Measurements from ENCODE around the gene PLEKHA6.
A peak's percentile ranks its signal among the peaks of the same experiment; 100 is the strongest.

PLEKHA6 gene

GRCh38 chr1:204396015-204396583 is 36.4 kb upstream of the PLEKHA6 start:
- no peak for ATAC-seq (replicated peaks)

DNA sequence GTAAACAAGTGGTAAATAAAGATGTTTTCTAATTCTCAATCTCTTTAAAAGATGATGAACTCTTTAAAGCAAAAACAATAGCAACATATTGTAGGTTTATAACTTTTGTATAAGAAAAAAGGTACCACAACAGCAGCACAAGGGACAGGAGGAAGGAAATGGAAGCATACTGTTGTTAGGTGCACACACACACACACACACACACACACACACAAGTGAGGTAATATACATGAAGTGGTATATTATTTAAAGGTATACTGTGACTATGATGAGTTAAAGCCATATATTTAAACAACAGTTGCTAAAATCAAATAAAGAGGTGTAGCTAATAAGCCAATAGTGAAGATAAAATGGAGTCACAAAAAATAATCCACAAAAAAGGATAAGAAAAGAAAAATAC is 31.9 kb upstream of the PLEKHA6 start:
- Mint-ChIP-seq H3K27me3 (no peaks in the 10 kb centered on the region), H3K27ac (no peak overlapping the region), H3K36me3 (peaks cover 7 to 11% of the 10 kb centered on the region in 2 donors), H3K4me1 (no peaks in the 10 kb centered on the region), H3K4me3 (no peak overlapping the region), H3K9me3 (no peaks in the 10 kb centered on the region)
- ATAC-seq (replicated peaks) = no peak
- DNase-seq = no peak

More at GRCh38 chr1:204396015-204396583, 36.4 kb upstream of the PLEKHA6 start:
- Mint-ChIP-seq H3K27ac (peak overlapping the region; percentile 68), H3K27me3 (no peaks in the 10 kb centered on the region), H3K4me1 (peaks cover 3 to 24% of the 10 kb centered on the region in 2 donors), H3K9me3 (no peaks in the 10 kb centered on the region), H3K4me3 (no peak overlapping the region), H3K36me3 (peaks cover 19 to 31% of the 10 kb centered on the region in 2 donors)
- DNase-seq = no peak

GRCh38 chr1:204390751-204391466 is 31.2 kb upstream of the PLEKHA6 start:
- Mint-ChIP-seq H3K27ac (no peak overlapping the region), H3K27me3 (no peaks in the 10 kb centered on the region), H3K9me3 (no peaks in the 10 kb centered on the region), H3K4me3 (no peak overlapping the region), H3K36me3 (peaks cover 3 to 5% of the 10 kb centered on the region in 2 donors), H3K4me1 (no peaks in the 10 kb centered on the region)
- DNase-seq = no peak
- no peak for ATAC-seq (replicated peaks)

DNA sequence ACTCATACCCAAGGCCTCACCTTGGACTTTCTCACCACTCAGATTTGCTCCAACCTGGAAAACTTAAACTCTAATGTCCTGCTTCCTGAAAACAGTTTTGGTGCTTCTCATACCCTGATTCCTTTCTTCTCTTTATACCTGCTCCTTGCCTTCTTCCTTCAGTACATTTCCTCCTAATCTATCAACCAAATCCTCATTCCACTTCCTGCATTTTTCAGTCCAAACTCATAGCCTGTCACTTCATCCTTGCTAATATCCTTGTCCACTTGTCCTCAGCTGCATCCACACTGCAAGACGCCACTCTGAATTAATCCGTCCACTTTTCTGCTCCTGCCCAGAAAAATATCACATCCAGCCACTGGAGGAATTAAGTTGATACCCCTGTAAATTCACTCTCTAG is 26.0 kb upstream of the PLEKHA6 start:
- H3K9me3 Mint-ChIP-seq = no peaks in the 10 kb centered on the region
- no peak for ATAC-seq (replicated peaks)

DNA sequence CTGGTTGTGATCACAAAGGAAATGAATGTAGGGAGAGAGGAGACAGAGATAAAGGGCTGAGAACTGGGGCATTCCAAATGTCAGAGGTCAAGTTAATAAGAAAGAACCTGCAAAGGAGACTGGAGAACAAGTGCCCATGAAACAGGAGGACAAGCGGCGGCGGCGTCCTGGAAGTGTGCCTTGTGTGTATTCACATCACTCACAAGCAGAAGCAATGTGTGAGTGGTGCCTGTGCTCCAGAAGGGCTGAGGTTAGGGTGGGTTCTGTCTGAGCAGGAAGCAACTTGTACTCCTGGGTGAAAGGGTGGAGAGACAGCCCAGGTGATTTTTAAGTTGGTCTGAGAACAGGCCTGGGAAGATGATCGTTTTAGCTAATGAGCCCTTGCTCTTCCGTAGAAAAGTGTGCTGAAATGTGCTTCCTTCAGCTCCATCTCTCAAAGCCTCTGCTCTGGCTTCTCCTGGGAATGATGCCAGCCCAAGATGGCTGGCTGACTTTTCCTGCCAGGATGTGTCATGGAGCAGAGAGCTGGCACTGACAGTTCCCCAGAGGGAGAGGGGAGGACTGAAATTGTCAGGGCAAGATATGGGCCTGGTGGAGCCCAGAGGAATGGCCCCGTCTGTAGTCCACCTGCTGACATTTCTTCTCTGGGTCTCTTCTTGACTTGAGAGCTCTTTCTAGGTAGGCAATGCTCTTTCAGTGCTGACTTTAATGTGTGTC is 25.1 kb upstream of the PLEKHA6 start:
- Mint-ChIP-seq H3K36me3 (no peaks in the 10 kb centered on the region), H3K9me3 (no peaks in the 10 kb centered on the region), H3K4me3 (no peak overlapping the region), H3K27ac (no peak overlapping the region), H3K4me1 (peaks cover 0 to 2% of the 10 kb centered on the region in 2 donors), H3K27me3 (no peaks in the 10 kb centered on the region)
- no peak for ATAC-seq (replicated peaks)
- DNase-seq = no peak

More for the DNA sequence above, 26.0 kb upstream of the PLEKHA6 start:
- Mint-ChIP-seq H3K4me3 (no peak overlapping the region), H3K36me3 (no peaks in the 10 kb centered on the region), H3K4me1 (peaks cover 0 to 2% of the 10 kb centered on the region in 2 donors), H3K27me3 (no peaks in the 10 kb centered on the region), H3K27ac (no peak overlapping the region)
- DNase-seq = no peak

DNA sequence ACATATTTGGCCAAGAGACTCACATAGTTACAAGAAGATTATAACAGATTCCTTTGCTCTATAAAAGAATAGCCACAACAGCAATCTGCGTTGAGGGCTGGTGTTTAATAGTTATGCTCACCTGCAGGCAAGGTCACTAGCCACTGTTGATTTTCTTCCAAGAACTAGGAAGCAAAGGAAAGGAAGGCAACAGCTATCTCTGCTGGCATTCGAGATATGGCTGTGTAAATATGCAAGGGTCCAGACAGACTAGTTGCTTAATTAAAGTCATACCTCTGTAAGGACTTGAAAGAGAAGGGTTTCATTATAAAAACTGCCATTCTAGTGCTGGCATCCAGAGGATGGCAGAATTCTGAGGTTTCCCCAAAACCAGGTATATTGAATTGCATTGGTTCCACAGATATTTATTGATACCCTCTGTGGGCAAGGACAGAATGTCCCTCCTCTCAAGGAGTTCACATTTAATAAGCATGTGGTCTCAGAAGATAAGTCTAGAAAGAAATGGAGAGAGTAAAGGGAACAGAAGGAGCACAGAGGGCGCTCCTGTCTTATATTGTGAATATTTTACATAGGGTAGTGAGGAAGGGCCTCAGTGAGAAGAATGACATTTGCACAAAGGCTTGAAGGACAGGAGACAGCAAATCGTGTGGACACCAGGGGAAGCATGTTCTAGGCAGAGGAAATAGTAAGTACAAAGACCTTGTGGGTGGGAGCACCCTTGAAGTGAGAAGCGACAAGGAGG is 23.6 kb upstream of the PLEKHA6 start:
- no peaks in the 10 kb centered on the region for H3K9me3 Mint-ChIP-seq
- H3K27me3 Mint-ChIP-seq = peaks cover 0 to under 1% of the 10 kb centered on the region in 2 donors
- no peak overlapping the region for H3K27ac Mint-ChIP-seq

DNA sequence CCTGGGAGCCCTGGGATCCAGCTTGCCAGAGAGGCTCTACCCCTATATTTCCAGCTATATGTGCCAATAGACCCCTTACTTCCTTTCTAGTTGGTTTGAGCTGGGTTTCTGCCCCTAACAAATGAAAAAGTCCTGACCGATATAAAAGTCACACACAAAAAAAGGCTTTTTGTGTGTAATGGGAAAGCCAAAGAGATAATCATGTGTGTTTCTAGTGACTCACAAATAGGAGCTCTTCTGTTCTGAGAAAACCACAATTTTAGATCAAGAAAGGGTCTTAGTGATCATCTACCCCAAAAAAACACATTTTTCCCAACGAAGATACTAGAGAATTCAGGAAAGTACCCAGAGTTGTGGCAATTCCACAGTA is 23.0 kb upstream of the PLEKHA6 start:
- no peak overlapping the region for H3K4me3 Mint-ChIP-seq
- peaks cover 10% of the 10 kb centered on the region in 2 donors for H3K4me1 Mint-ChIP-seq
- no peaks in the 10 kb centered on the region for H3K36me3 Mint-ChIP-seq
- peaks cover 0 to 6% of the 10 kb centered on the region in 2 donors for H3K27me3 Mint-ChIP-seq
- H3K27ac Mint-ChIP-seq = no peak overlapping the region
- DNase-seq (no peak), ATAC-seq (replicated peaks) (no peak)
- no peaks in the 10 kb centered on the region for H3K9me3 Mint-ChIP-seq

More for the DNA sequence above, 23.6 kb upstream of the PLEKHA6 start:
- no peaks in the 10 kb centered on the region for H3K36me3 Mint-ChIP-seq
- peaks cover 3 to 4% of the 10 kb centered on the region in 2 donors for H3K4me1 Mint-ChIP-seq
- ATAC-seq (replicated peaks) (no peak), DNase-seq (no peak)
- no peak overlapping the region for H3K4me3 Mint-ChIP-seq

DNA sequence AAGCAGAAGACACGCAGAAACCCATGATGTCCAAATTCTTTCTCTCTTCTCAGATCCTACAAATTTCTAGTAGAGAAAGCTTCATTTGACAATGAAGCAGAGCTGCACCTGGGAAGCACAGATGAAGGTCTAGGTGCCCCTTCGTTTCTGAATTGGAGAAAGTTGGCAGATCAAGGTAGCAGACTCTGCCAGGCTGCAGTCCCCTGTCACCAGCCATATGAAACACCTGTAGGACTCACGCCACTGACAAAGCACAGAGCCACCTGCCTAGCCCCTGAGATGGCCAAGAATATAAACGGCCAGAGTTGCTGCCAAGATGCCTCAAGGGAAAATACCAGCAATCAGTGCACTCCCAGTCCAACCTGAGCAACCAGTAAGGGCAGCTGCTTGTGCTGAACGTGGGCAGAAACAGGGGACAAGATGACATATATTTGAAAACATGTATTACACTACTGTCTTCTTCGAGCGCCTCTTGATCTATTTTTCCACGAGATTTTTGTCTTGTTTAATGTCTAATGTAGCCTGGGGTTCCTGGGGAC is 20.6 kb upstream of the PLEKHA6 start:
- ATAC-seq (replicated peaks) (no peak), DNase-seq (no peak)
- Mint-ChIP-seq H3K36me3 (no peaks in the 10 kb centered on the region), H3K4me3 (no peak overlapping the region), H3K27ac (no peak overlapping the region), H3K9me3 (no peaks in the 10 kb centered on the region), H3K27me3 (peaks cover 0 to 12% of the 10 kb centered on the region in 2 donors), H3K4me1 (peaks cover 12 to 17% of the 10 kb centered on the region in 2 donors)

- DNase-seq = peak; percentile 58
- ATAC-seq (replicated peaks) = peak; percentile 88 to 89
Measured at GRCh38 chr1:204377800-204378668, 18.3 kb upstream of the PLEKHA6 start.

GRCh38 chr1:204376919-204377799 is 17.4 kb upstream of the PLEKHA6 start:
- Mint-ChIP-seq H3K4me1 (peaks cover 12 to 17% of the 10 kb centered on the region in 2 donors), H3K36me3 (no peaks in the 10 kb centered on the region), H3K9me3 (no peaks in the 10 kb centered on the region), H3K27me3 (peaks cover 2 to 12% of the 10 kb centered on the region in 2 donors), H3K4me3 (peak overlapping the region; percentile 73 to 86), H3K27ac (peak overlapping the region; percentile 6)
- DNase-seq = no peak
- no peak for ATAC-seq (replicated peaks)

More at GRCh38 chr1:204377800-204378668, 18.3 kb upstream of the PLEKHA6 start:
- H3K4me3 Mint-ChIP-seq = peak overlapping the region; percentile 86 to 89
- peaks cover 12 to 17% of the 10 kb centered on the region in 2 donors for H3K4me1 Mint-ChIP-seq
- H3K27me3 Mint-ChIP-seq = peaks cover 0 to 12% of the 10 kb centered on the region in 2 donors
- H3K27ac Mint-ChIP-seq = peak overlapping the region; percentile 91
- no peaks in the 10 kb centered on the region for H3K36me3 Mint-ChIP-seq
- no peaks in the 10 kb centered on the region for H3K9me3 Mint-ChIP-seq

GRCh38 chr1:204376465-204376864 is 16.7 kb upstream of the PLEKHA6 start:
- no peak overlapping the region for H3K4me3 Mint-ChIP-seq

GRCh38 chr1:204373911-204374310 is 14.2 kb upstream of the PLEKHA6 start:
- Mint-ChIP-seq H3K36me3 (no peaks in the 10 kb centered on the region), H3K4me3 (no peak overlapping the region)

More at GRCh38 chr1:204376465-204376864, 16.7 kb upstream of the PLEKHA6 start:
- no peak for DNase-seq
- Mint-ChIP-seq H3K27ac (no peak overlapping the region), H3K9me3 (no peaks in the 10 kb centered on the region), H3K36me3 (no peaks in the 10 kb centered on the region), H3K27me3 (peaks cover 8 to 13% of the 10 kb centered on the region in 2 donors), H3K4me1 (peaks cover 11 to 17% of the 10 kb centered on the region in 2 donors)
- ATAC-seq (replicated peaks) = no peak

More at GRCh38 chr1:204373911-204374310, 14.2 kb upstream of the PLEKHA6 start:
- Mint-ChIP-seq H3K4me1 (peaks cover 13 to 22% of the 10 kb centered on the region in 2 donors), H3K27me3 (peaks cover 12 to 17% of the 10 kb centered on the region in 2 donors), H3K27ac (no peak overlapping the region), H3K9me3 (no peaks in the 10 kb centered on the region)
- ATAC-seq (replicated peaks) (no peak), DNase-seq (no peak)

All from stimulated activated naive B cell treated with anti-CD40 and anti-IgM and Interleukin-4, amounts not matched to agents 10 μg/mL and 1 μg/mL and 100 μg/mL, for 72 hours (primary cell).